Gastrocnemius medialis (tissue), 4 donors: ENCODE measurements around the gene PPT1.

Source experiments
- CTCF ChIP-seq, 5 experiments: fragments of 450-650 bp in 3 of 5; fragments of 200-600 bp in 2 of 5; sonication (generic) in 2 of 5; IDR thresholded peaks in 4 of 5; conservative IDR thresholded peaks in 1 of 5; 1 replicate in 4 of 5; 2 replicates in 1 of 5; pipeline ENCODE4 v1.5.1; 2016 to 2019; ENCODE audit warnings: antibody characterized with exemption in 5 of 5, mild to moderate bottlenecking in 3 of 5, moderate library complexity in 3 of 5
- POLR2A ChIP-seq, 2 donors: fragments of 450-650 bp; IDR thresholded peaks; one replicate each; pipeline ENCODE4 v1.6.1; 2017; ENCODE audit warnings: antibody characterized with exemption in 2 of 2, mild to moderate bottlenecking in 2 of 2, moderate library complexity in 2 of 2

- TF ChIP-seq CTCF (IDR thresholded peaks at IDR 0.05 in 4 of 5, conservative IDR thresholded peaks at IDR 0.05 in 1 of 5) (no peak), POLR2A (IDR thresholded peaks at IDR 0.05) (no peak)
Measured at GRCh38 chr1:40059338-40059959, 37.6 kb downstream of the PPT1 start.
